Liver (tissue), 9 donors: ENCODE data around the gene CGGBP1. TPM values are rescaled to one million over a fixed set of nuclear protein-coding genes. Genes with fewer than 3 reads are reported as not detected.
"Not testable (repeated sequence)": the region's sequence is repeated elsewhere in the genome, so short reads cannot be mapped to it uniquely, and the experiment has no call there.

Source experiments
- DNase-seq: peaks from one replicate; pipeline ENCODE4 v3.0.0-alpha.2; 2017; ENCODE audit warnings: low spot score
- H3K27ac ChIP-seq, 2 donors: one replicate each; pipeline ENCODE4 v1.7.0; 2013; ENCODE audit warnings: inconsistent platforms in 2 of 2, low read length in 2 of 2, control low read depth in 1 of 2, low read depth in 1 of 2, mild to moderate bottlenecking in 1 of 2
- H3K27me3 ChIP-seq, 4 donors: one replicate each; pipeline versions ENCODE4 v1.6.1 to v1.7.0; 2013; ENCODE audit warnings: low read length in 3 of 4, inconsistent platforms in 1 of 4, mild to moderate bottlenecking in 1 of 4, moderate library complexity in 1 of 4; ENCODE audit not compliant: control insufficient read depth in 4 of 4, insufficient read depth in 4 of 4
- H3K36me3 ChIP-seq, 4 donors: one replicate each; pipeline versions ENCODE4 v1.6.1 to v1.7.0; 2013; ENCODE audit warnings: low read length in 3 of 4, mild to moderate bottlenecking in 3 of 4, low read depth in 1 of 4, moderate library complexity in 1 of 4; ENCODE audit not compliant: control insufficient read depth in 4 of 4, insufficient read depth in 3 of 4
- H3K4me1 ChIP-seq, 4 donors: one replicate each; pipeline versions ENCODE4 v1.6.1 to v1.7.0; 2013; ENCODE audit warnings: low read length in 3 of 4, mild to moderate bottlenecking in 3 of 4, moderate library complexity in 1 of 4; ENCODE audit not compliant: control insufficient read depth in 4 of 4, insufficient read depth in 4 of 4
- H3K4me3 ChIP-seq, 3 donors: one replicate each; pipeline versions ENCODE4 v1.6.1 to v1.7.0; 2013; ENCODE audit warnings: low read length in 3 of 3, control low read depth in 1 of 3, low read depth in 1 of 3, mild to moderate bottlenecking in 1 of 3
- H3K9ac ChIP-seq, 2 donors: one replicate each; pipeline ENCODE4 v1.7.0; 2013; ENCODE audit warnings: low read length in 2 of 2, mild to moderate bottlenecking in 2 of 2, moderate library complexity in 2 of 2, control low read depth in 1 of 2, low read depth in 1 of 2
- H3K9me3 ChIP-seq, 4 donors: one replicate each; pipeline versions ENCODE4 v1.6.1 to v1.7.0; 2013; ENCODE audit warnings: low read length in 3 of 4; ENCODE audit not compliant: control insufficient read depth in 4 of 4
- ATF3 ChIP-seq: IDR thresholded peaks from 2 replicates; pipeline ENCODE4 v1.6.1; 2016; ENCODE audit warnings: antibody characterized with exemption
- CTCF ChIP-seq: fragments of 150-350 bp; IDR thresholded peaks from 2 replicates; pipeline ENCODE4 v1.5.1; 2017; ENCODE audit warnings: improper control_type of control experiment, low read depth, low read length; ENCODE audit not compliant: missing input control
- EGR1 ChIP-seq, 2 donors: IDR thresholded peaks; 2 replicates each; pipeline ENCODE4 v1.6.1; 2016 to 2018; ENCODE audit warnings: antibody characterized with exemption in 2 of 2, low read depth in 2 of 2
- FOXA1 ChIP-seq: IDR thresholded peaks from 2 replicates; pipeline ENCODE4 v1.6.1; 2016; ENCODE audit warnings: antibody characterized with exemption
- FOXA2 ChIP-seq: IDR thresholded peaks from 2 replicates; pipeline ENCODE4 v1.6.1; 2016; ENCODE audit warnings: antibody characterized with exemption
- GABPA ChIP-seq, 2 donors: IDR thresholded peaks in 1 of 2; conservative IDR thresholded peaks in 1 of 2; 2 replicates each; pipeline ENCODE4 v1.6.1; 2016; ENCODE audit warnings: antibody characterized with exemption in 2 of 2, mild to moderate bottlenecking in 1 of 2, moderate library complexity in 1 of 2
- HNF4G ChIP-seq: IDR thresholded peaks from 2 replicates; pipeline ENCODE4 v1.6.1; 2016; ENCODE audit warnings: antibody characterized with exemption
- JUND ChIP-seq, 2 donors: IDR thresholded peaks; 2 replicates each; pipeline ENCODE4 v1.6.1; 2016; ENCODE audit warnings: antibody characterized with exemption in 2 of 2
- MAX ChIP-seq: IDR thresholded peaks from 2 replicates; pipeline ENCODE4 v1.6.1; 2016; ENCODE audit warnings: antibody characterized with exemption
- NR2F2 ChIP-seq: IDR thresholded peaks from 2 replicates; pipeline ENCODE4 v1.6.1; 2016; ENCODE audit warnings: antibody characterized with exemption
- RAD21 ChIP-seq, 2 donors: IDR thresholded peaks; 2 replicates each; pipeline ENCODE4 v1.6.1; 2016; ENCODE audit warnings: antibody characterized with exemption in 2 of 2, mild to moderate bottlenecking in 2 of 2
- REST ChIP-seq: IDR thresholded peaks from 2 replicates; pipeline ENCODE4 v1.6.1; 2016; ENCODE audit warnings: antibody characterized with exemption, mild to moderate bottlenecking
- RXRA ChIP-seq, 2 donors: IDR thresholded peaks; 2 replicates each; pipeline ENCODE4 v1.6.1; 2017 to 2018; ENCODE audit warnings: antibody characterized with exemption in 2 of 2, mild to moderate bottlenecking in 1 of 2
- SP1 ChIP-seq: IDR thresholded peaks from 2 replicates; pipeline ENCODE4 v1.6.1; 2018; ENCODE audit warnings: antibody characterized with exemption, mild to moderate bottlenecking
- TAF1 ChIP-seq: conservative IDR thresholded peaks from 2 replicates; pipeline ENCODE4 v1.6.1; 2016; ENCODE audit warnings: antibody characterized with exemption, mild to moderate bottlenecking
- YY1 ChIP-seq: IDR thresholded peaks from 2 replicates; pipeline ENCODE4 v1.6.1; 2016; ENCODE audit warnings: antibody characterized with exemption, mild to moderate bottlenecking
- WGBS: extraction: QIAGEN DNeasy Blood & Tissue Kit; methylation state at CpG from one replicate; pipeline ENCODE4 v1.1.7; 2013; 5-methylcytosine and 5-hydroxymethylcytosine counted together
- polyA plus RNA-seq, 2 donors: library from polyadenylated mRNA; stranded (reverse) in 1 of 2; unstranded in 1 of 2; fragments of 200-250 nt in 1 of 2; fragments of >200 nt in 1 of 2; fragmentation: Nextera tagmentation in 1 of 2; extraction: Ambion mirVana in 1 of 2; gene quantifications; one replicate each; pipeline versions ENCODE4 v1.2.1 to v1.2.3, GENCODE V29; 2013 to 2015
- total RNA-seq, 2 donors: library from RNA; depleted of rRNA; stranded (reverse); fragments of >200 nt; gene quantifications; one replicate each; pipeline ENCODE4 v1.2.3, GENCODE V29; 2014
- donor health status: healthy.
- donor health status: healthy.
- donor health status: healthy.
- donor health status: healthy.
- donor health status: healthy.

Gene CGGBP1
- total and polyA plus RNA-seq, 4 donors, result 13.6 to 46.4 (median 35.8) TPM

- H3K9ac ChIP-seq, result no peak overlapping the region
- 77% methylated on average over 2 of the region's 2 CpGs for WGBS
- H3K4me1 ChIP-seq, result peaks cover 0 to 2% (median under 1%) of the 10 kb centered on the region in 4 donors
- DNase-seq, result no peak
- no peak overlapping the region for H3K4me3 ChIP-seq
- H3K9me3 ChIP-seq, result no peaks in the 10 kb centered on the region
- H3K27me3 ChIP-seq, result no peaks in the 10 kb centered on the region
- no peaks in the 10 kb centered on the region for H3K36me3 ChIP-seq
- no peak overlapping the region for H3K27ac ChIP-seq
- TF ChIP-seq GABPA (IDR thresholded peaks at IDR 0.05 in 1 of 2, conservative IDR thresholded peaks at IDR 0.05 in 1 of 2) (no peak), HNF4G (no peak), MAX (no peak), ATF3 (no peak), RXRA (IDR thresholded peaks at IDR 0.05) (no peak), FOXA1 (no peak), TAF1 (no peak), SP1 (no peak), REST (no peak), JUND (IDR thresholded peaks at IDR 0.05) (no peak), NR2F2 (no peak), YY1 (no peak), CTCF (no peak)
These were observed 39.8 kb downstream of the CGGBP1 start for GRCh38 chr3:88019024-88019423.

GRCh38 chr3:88015656-88016055 lies 43.1 kb downstream of the CGGBP1 start:
- H3K4me3 ChIP-seq, H3K9me3 ChIP-seq, H3K4me1 ChIP-seq, H3K27ac ChIP-seq, H3K36me3 ChIP-seq, DNase-seq, H3K27me3 ChIP-seq, H3K9ac ChIP-seq: not testable (repeated sequence)
- WGBS, result 94% methylated on average over 35 of the region's 35 CpGs

- 26% methylated on average over 2 of the region's 2 CpGs for WGBS
- Histone ChIP-seq H3K27me3 (no peaks in the 10 kb centered on the region), H3K36me3 (no peaks in the 10 kb centered on the region), H3K27ac (peak overlapping the region; percentile 6 to 52), H3K4me1 (peaks cover 3 to 6% (median 5%) of the 10 kb centered on the region in 4 donors), H3K9ac (no peak overlapping the region), H3K4me3 (no peak overlapping the region), H3K9me3 (no peaks in the 10 kb centered on the region)
- DNase-seq, result no peak
- TF ChIP-seq RXRA (IDR thresholded peaks at IDR 0.05), result peak; percentile 79
- TF ChIP-seq ATF3, result peak; percentile 48
- no peak for TF ChIP-seq TAF1
- TF ChIP-seq NR2F2, result no peak
- TF ChIP-seq SP1, result peak; percentile 79
- no peak for TF ChIP-seq FOXA2
- TF ChIP-seq REST, result no peak
- peak; percentile 14 for TF ChIP-seq HNF4G
- no peak for TF ChIP-seq MAX
- no peak for TF ChIP-seq FOXA1
- peak; percentile 49 for TF ChIP-seq YY1
- peak in 1 of 2 donors; percentile 30 for TF ChIP-seq RAD21 (IDR thresholded peaks at IDR 0.05)
- TF ChIP-seq EGR1 (IDR thresholded peaks at IDR 0.05; ENCODE audit: low read depth in 2 of 2), result no peak
- peak in 1 of 2 donors; percentile 41 for TF ChIP-seq GABPA (IDR thresholded peaks at IDR 0.05 in 1 of 2, conservative IDR thresholded peaks at IDR 0.05 in 1 of 2)
These were observed 45.2 kb downstream of the CGGBP1 start for GRCh38 chr3:88013592-88013991.
